Fibroblast of skin of left quadriceps (primary cell): ENCODE data around the gene CEP170B.
"Not testable (repeated sequence)": the region's sequence is repeated elsewhere in the genome, so short reads cannot be mapped to it uniquely, and the experiment has no call there.

Experiments used
- DNase-seq, 2 experiments: peaks; one replicate each; pipeline ENCODE4 v3.0.0-alpha.2; 2013; ENCODE audit warnings: low read depth in 2 of 2

The CEP170B gene

GRCh38 chr14:104905579-104905933 lies 40.5 kb downstream of the CEP170B start:
- DNase-seq, result not testable (repeated sequence)

- DNase-seq, result no peak
Measured at GRCh38 chr14:104908303-104908702, 43.2 kb downstream of the CEP170B start.

- no peak for DNase-seq
Measured at GRCh38 chr14:104912053-104912452, 47.0 kb downstream of the CEP170B start.

GRCh38 chr14:104913435-104913834 lies 48.4 kb downstream of the CEP170B start:
- DNase-seq, result no peak

- no peak for DNase-seq
Measured at GRCh38 chr14:104917116-104917515, 52.0 kb downstream of the CEP170B start.

GRCh38 chr14:104917993-104918392 lies 52.9 kb downstream of the CEP170B start:
- DNase-seq, result no peak

- not testable (repeated sequence) for DNase-seq
Measured at GRCh38 chr14:104919152-104919992, 54.3 kb downstream of the CEP170B start.

- no peak for DNase-seq
Measured at GRCh38 chr14:104919993-104920315, 54.9 kb downstream of the CEP170B start.

- DNase-seq, result no peak
Measured at GRCh38 chr14:104923640-104924420, 58.8 kb downstream of the CEP170B start.

GRCh38 chr14:104924421-104925213 lies 59.5 kb downstream of the CEP170B start, which contains the start of gene PLD4:
PLD4 (plus strand) TSS chr14:104924879; CDS start chr14:104927141, 2,262 bp downstream.
- no peak for DNase-seq

GRCh38 chr14:104925214-104925854 lies 60.3 kb downstream of the CEP170B start:
- no peak for DNase-seq

GRCh38 chr14:104925855-104926609 lies 61.0 kb downstream of the CEP170B start:
- DNase-seq, result no peak

- no peak for DNase-seq
Measured at GRCh38 chr14:104926619-104927431, 61.8 kb downstream of the CEP170B start.

GRCh38 chr14:104927432-104927816 lies 62.4 kb downstream of the CEP170B start:
- DNase-seq, result no peak

- DNase-seq, result no peak
Measured at GRCh38 chr14:104927901-104928300, 62.8 kb downstream of the CEP170B start.

- no peak for DNase-seq
Measured at GRCh38 chr14:104928391-104929133, 63.5 kb downstream of the CEP170B start.

- no peak for DNase-seq
Measured at GRCh38 chr14:104929268-104930230, 64.5 kb downstream of the CEP170B start.
